HL-60/S4 treated with phorbol 12-myristate 13-acetate at 8.2 ng/mL for 4 days and 3 days (cell line): ENCODE measurements around the gene DENND1A.
"Not testable (repeated sequence)": the region's sequence is repeated elsewhere in the genome, so short reads cannot be mapped to it uniquely, and the experiment has no call there.

ENCODE experiments used
- in situ Hi-C: fragments of 300-500 bp; cut with MboI; formaldehyde crosslinking; loops from 2 replicates; pipeline ENCODE4 v1.15.0; 2022; ENCODE audit warnings: low sequenced_read_pairs

Gene DENND1A

GRCh38 chr9:123336449-123336848 is 593.5 kb downstream of the DENND1A start:
- in situ Hi-C loops = no loop called here

GRCh38 chr9:123335986-123336329 is 594.0 kb downstream of the DENND1A start:
- in situ Hi-C loops = no loop called here

GRCh38 chr9:123335193-123335985 is 594.5 kb downstream of the DENND1A start:
- in situ Hi-C loops = no loop called here

GRCh38 chr9:123334639-123335038 is 595.3 kb downstream of the DENND1A start:
- in situ Hi-C loops = no loop called here

- in situ Hi-C loops = not testable (repeated sequence)
Observed at GRCh38 chr9:123333058-123333669, 596.8 kb downstream of the DENND1A start.

- in situ Hi-C loops = no loop called here
Observed at GRCh38 chr9:123331346-123332060, 598.4 kb downstream of the DENND1A start.
